HG03575 (cell line): Measurements from ENCODE around the gene ZNF609.

ENCODE experiments used
- ATAC-seq: cut with Tn5 transposase; IDR thresholded peaks from one replicate; pipeline ENCODE4 v1.9.1; 2021; ENCODE audit not compliant: unreplicated experiment, insufficient number of reproducible peaks, low FRiP score; ENCODE audit errors: extremely low read depth

Gene ZNF609

DNA sequence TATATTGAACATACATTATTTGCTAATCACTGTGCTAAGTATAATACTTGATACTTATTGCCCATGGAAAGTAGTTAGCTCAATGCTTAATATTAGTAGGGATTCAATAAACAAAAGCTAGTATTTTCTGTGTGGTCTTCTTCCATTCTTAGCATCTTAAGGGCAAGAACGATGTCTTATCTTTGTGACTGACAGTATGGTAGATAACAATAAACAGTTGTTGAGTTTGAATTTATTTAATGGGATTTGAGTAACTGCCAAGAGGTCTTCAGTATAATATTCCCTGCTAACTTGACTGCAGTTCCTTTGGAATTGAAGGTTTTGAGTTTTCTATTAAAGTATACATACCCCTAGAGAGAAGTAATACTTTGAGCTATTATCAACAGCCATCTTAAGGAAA lies 70.1 kb downstream of the ZNF609 start:
- no peak for ATAC-seq

DNA sequence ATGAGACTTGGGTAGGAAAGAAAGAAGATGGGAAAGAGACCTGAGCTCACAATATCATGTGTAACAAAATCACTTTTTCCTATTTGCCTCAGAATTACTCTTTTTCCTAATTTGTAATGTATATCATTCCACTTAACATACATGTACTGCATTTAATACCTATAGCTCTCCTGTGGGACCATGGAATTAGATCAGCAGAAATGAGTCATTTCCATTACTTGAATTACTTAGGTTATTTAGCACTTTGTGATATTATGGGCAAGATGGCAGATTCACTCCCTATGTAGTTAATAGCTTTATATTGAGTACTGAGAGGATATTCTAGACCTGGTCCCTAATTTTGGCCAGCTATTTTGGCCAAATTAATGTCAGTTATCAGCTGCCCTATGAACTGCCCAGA lies 70.5 kb downstream of the ZNF609 start:
- no peak for ATAC-seq

DNA sequence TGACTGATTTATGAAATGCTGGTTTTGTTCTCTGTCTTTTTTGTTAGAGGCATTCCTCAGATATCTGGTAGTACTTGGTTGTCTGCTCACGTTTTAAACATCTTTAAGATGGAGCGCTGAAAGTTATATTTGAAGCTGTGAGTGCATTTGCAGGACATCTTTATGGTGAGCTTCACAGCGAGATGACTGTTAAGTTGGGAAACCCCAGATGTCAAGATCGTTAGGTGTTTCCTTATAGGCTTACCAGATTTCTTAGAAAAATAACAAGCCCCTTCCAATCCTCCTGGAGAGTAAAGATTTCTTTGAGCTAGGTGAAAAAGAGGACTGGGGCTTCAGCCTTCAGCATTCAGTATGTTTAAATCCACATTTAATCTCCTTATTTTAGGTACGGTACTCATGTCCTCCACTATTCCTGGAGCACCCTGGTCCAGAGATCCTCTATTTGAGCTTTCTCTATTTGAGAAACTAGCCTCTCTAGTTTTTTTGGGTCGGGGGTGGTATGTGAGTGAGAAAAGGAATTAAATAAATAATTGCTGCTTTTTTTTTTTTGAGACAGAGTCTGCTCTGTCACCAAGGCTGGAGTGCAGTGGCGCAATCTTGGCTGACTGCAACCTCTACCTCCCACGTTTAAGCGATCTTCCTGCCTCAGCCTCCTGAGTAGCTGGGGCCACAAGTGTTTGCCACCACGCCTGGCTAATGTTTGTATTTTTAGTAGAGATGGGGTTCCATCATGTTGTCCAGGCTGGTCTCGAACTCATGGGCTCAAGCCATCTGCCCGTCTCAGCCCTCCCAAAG lies 72.3 kb downstream of the ZNF609 start:
- ATAC-seq: no peak

DNA sequence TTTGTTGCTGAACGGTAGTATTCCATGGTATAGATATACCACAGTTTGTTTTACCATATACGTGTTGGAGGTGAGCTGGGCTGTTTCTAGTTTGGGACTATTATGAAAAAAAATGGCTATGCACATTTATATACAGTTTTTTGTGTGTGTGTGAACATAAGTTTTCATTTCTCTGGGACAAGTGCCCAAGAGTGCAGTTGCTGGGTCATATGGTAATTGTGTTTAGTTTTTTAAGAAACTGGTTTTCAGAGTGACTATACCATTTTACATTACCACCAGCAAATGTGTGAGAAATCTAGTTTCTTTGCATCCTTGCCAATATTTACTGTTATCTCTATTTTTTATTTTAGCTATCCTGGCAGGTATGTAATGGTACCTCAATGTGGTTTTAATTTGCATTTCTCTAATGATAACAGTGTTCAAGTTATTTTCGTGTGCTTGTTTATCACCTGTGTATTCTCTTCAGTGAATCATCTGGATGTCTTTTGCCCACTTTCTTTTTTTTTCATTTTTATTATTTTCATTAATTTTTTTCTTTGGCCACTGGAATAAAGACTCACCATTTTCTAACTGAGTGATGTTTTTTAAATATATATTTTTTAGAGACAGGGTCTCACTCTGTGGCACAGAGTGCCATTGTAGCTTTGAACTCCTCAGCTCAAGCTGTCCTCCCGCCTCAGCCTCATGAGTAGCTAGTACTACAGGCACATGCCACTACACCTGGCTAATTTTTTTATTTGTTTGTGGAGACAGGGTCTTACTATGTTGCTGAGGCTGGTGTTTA lies 75.3 kb downstream of the ZNF609 start:
- no peak for ATAC-seq

DNA sequence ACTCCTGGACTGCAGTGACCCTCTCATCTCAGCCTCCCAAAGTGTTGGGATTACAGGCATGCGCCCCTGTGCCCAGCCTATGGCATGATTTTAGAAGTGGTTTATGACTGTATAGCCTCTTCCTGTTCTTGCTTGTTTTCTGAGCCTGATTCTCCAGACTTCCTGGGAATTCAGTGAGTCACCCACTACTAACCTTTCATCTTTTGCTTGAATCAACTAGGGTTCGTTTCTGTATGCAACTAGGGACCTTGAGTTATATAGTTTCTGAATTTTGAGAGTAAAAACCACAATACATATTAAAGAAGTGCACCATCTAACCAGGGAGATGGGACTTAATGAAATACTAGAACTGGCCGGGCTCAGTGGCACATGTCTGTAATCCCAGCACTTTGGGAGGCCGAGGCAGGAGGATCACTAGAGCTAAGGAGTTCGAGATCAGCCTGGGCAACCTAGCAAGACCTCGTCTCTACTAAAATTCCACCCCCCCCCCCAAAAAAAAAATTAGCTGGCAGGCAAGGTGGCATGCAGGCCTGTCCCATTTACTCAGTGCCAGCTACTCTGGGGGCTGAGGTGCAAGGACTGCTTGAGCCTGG lies 76.0 kb downstream of the ZNF609 start:
- ATAC-seq: no peak

DNA sequence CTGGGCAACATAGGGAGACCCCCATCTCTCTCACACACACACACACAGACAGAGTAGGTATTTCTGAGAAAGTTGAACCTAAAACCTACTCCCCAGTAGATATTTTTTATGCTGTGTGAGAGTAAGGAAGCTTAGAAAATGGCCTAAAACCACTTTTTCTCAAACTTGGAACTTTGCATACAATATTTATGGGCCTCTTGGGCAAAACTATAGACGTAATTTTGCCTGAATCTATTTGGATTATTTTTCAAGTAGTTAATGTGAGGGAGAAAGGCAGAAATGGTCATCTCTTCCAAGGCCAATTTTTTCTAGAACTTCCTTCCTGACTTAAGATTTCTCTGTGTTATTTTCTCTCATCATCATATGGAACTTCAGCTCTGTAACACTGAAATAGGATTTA lies 81.7 kb downstream of the ZNF609 start:
- ATAC-seq: no peak

DNA sequence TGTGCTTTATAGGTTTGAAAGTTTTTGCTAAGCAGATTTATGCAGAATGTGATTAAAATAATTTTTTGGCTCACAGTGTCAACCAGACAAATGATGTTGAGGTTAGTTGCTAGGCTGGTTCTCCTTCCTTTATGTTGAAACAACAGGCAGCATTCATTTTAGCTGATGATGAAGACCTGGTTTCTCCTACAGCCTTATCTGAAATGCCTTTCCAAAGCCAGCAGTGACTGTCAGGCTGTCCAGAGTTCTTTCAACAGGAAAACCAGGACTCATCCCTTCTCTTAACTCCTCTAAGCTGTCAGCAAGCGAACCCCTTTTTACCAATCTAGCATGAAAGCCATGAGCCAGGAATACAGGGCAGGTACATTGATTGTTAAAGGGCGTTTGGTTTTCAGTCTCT lies 84.1 kb downstream of the ZNF609 start:
- no peak for ATAC-seq

DNA sequence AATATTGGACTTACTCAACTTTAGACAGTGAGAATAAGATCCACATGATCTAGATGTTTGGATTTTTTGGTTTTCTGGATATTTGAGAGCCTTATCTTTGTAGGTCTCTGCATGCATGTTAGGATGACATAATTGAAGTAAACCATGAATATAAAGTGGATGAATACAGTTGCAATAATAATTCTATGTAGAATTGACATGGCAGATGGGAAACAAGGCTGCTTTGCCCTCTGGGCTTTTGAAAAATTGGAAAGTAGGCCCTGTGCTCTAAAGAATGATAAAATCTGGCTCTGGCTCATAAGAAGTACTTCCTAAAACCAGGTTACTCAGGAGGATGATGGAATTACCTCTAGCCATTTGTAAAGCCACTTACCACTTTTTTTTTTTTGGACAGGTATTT lies 86.9 kb downstream of the ZNF609 start:
- no peak for ATAC-seq

DNA sequence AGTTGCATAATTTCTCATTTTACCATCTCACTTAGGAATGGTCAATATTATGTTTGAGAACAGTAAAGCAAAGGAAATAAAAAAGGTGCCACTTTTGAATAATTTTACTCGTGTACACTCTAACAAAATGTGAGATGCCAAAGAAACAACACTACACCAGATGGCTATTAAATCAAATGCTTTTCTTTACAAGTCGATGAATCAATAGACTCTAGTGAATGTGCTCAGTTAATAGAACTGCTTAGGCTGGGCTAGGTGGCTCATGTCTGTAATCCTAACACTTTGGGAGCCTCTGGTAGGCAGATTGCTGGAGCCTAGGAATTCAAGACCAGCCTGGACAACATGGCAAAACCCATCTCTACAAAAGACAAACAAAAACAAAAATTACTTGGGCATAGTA lies 87.9 kb downstream of the ZNF609 start:
- ATAC-seq: no peak

DNA sequence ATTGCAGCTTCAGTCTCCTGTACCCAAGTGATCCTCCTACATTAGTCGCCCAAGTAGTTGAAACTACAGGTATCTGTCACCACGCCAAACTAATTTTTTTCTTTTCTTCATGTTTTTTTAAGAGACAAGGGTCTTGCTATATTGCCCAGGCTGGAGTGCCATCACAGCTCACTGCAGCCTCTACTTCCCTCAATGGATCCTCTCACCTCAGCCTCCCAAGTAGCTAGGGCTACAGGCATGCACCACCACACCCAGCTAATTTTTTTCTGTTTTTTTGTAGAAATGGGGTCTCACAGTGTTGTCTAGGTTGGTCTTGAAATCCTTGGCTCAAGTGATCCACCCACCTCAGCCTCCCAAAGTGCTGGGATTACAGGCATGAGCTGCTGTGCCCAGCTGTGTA lies 89.5 kb downstream of the ZNF609 start:
- ATAC-seq: no peak

DNA sequence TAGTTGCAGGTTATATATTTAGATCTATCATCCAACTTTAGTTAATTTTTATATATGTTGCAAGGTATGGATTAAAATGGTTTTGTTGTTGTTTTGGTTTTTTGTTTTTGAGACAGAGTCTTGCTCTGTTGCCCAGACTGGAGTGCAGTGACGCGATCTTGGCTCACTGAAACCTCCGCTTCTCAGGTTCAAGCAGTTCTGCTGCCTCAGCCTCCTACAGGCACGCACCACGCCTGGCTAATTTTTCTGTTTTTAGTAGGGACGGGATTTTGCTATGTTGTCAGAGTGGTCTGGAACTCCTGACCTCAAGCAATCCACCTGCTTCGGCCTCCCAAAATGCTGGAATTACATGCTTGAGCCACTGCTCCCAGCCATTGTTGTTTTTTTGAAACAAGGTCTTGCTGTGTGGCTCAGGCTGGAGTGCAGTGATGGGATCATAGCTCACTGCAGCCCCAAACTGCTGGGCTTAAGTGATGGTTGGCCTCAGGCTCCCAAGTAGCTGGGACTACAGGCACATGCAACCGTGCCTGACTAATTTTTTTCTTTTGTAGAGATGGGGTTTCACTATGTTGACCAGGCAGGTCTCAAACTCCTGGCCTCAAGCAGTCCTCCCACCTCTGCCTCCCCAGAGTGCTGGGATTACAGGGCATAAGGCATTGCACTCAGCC lies 92.0 kb downstream of the ZNF609 start:
- no peak for ATAC-seq

DNA sequence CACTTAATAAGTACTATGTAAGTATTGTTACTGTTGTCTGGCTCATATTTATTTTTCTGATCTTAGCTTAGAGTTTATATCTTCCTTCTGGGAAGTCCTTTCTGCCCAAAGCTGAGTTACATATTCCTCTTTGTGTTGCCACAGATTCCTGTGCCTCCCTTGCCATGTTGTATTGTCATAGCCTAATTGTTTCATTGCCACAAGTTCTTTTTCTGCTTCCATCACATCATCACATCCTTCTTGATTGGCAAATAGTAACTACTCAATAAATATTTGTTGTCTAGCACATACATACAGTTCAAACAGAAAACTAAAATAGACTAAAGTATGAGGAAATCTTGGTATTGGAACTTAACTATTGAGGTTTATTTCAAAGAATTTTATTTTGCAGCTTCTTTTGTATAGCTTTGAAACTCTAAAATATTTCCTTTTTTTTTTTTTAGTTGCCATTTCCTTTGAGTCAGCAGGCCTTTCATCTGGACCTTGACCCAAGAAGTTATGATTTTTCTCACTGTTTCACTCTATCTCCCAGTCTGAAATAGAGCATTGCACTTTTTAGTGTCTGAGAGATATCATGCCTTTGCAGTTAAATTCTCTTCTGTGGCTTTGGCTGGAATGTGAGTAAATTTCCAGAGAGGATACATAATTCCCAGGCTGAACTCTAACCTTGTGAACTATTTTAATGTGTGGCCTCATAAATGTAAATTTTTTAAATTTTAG lies 98.2 kb downstream of the ZNF609 start:
- no peak for ATAC-seq

DNA sequence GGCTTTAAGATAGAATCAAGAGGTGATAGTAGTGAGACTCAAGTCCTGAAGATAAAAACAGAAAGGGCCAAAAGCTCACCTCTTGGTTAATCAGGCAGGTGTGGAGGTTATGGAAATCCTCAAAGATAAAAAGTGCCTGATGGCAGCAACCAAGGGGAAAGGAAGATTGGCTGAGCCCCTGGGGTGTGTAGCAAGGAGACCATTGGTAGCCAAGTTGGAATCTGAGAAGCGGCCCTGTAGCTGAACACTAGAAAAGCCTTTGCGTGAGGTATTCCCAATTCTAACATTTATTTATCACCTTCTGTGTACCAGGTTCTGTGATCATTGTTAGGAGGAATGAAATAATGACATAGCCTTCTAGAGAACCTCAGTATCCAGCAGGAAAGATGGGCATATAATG lies 98.9 kb downstream of the ZNF609 start:
- ATAC-seq: no peak

DNA sequence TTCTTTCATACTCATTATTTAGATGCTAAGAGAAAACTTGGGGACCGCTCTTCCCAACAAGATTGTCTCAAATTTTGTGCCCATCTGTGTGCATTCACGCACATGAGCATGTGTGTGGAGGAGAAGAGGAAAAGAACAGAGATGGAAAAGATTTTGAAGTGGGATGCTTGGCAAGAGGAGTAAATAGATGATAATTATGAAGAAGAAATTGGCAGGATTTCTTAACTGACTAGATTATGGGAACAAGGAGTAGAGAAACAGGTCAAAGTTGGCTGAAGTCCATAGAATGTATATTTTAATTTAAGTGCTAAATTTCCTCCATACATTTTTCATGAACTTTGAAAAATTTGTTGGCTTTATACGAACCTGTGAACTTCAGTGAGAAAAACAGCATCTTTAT lies 100.1 kb downstream of the ZNF609 start:
- ATAC-seq: no peak

DNA sequence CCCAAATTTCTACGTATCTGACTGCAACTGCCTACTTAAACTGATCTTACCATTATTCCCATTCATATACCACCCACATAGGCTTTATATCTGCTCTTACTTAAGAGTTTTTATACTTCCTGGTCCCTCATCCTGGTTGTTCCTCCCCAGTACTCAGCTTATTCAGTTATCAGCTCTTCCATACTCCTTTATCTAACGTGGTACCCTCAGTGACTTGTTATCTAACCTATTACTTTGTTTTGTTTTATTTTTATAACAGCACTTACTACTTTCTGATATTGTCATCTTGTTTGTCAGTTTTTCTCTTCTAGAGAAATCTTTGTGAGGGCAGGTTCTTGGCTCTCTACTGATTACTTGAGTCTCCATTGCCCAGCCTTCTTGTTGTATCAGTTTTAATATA lies 100.6 kb downstream of the ZNF609 start:
- ATAC-seq: no peak

DNA sequence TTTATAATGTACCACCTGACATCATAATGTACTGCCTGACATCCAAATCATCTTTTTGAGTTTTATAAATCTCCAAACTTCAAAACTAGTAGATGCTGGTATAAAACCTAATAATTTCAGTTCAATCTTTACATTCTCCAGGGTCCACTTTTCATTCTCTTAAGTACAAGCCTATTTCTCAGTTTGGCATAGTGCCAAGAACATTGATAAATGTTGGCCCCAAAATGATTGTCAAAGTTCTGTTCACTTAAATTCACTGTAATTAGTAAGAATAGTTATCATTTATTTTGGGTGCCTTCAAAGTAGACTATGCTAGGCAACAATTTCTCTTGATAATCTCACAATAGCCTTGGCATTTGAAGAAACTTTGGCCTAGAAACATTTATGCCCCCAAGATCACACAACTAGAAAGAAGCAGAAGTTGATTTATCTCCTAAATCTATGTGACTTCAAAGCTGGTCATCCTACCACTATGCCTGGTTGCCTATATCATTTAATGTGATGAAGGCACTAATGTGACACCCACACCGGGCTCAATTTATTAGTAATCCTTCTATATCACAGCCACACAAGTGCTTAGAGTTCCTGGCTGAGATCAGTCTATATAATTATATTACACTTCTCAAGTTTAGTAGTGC lies 101.7 kb downstream of the ZNF609 start:
- ATAC-seq: no peak

DNA sequence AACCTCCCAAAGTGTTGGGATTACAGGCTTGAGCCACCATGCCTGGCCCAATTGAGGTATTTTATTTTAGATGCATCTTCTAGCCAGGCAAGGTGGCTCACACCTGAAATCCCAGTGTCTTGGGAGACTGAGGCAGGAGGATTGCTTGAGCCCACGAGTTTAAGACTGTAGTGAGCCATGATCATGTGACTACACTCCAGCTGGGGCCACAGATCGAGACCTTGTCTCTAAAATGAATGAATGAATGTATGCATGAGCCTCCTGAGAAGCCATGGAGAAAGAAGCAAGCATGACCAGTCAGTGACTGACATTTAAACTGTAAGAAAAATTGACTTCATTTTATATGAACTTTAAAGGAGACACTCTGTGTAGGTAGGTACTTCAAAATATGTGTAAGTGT lies 105.7 kb downstream of the ZNF609 start:
- no peak for ATAC-seq

DNA sequence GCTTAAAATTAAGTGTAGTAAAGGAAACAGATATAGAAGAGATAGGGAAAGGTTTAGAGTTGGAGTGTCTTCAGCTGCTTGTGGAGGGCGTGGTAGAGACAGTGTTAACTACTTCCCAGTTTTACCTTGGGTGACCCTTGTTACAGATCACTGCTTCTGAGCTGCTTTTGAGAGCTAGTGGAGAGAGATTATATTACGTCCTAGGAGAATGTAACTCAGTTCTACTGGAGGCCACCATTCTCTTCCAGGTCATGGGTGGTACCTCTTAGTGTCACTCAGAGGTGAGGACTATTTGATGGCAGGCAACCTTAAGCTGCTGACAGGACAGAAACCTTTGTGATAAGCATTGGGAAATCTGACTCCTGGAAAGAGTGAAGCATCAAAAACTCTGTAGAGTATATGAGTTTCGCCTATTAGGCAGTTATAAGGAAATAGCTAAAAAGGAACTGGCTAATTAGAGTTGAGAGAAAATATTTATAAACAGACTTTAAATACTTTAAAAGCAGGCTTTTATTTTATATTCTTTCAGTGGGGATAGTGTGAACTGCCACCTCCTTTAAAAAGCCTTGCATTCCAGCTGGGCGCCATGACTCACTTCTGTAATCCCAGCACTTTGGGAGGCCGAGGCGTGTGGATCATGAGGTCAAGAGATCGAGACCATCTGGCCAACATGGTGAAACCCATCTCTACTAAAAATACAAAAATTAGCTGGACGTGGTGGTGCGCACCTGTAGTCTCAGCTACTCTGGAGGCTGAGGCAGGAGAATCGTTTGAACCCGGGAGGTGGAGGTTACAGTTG lies 106.5 kb downstream of the ZNF609 start:
- ATAC-seq: no peak
